ENCODE data around the gene EFNB3.

DNA sequence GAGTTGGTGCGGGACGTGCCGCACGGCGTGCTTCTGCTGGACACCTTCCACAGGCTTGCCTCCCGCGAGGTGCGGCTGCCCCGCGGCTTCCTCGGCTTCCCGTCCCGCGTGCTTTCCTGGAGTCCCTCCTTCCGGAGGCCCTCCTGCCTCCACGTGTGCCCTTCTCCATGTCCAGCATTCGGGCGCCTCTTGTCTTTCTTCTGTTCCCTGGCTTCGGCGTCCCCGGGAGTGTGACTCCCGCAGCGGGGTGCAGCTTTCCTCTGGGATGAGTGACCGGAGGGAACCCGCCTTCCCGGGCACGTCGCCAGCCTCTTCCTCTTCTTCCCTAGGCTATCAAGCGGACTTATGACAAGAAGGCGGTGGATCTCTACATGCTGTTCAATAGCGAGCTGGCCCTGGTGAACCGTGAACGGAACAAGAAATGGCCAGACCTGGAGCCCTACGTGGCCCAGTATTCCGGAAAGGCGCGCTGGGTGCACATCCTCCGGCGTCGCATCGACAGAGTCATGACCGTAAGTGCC, 35.5 kb downstream of the EFNB3 start:
- no peak for TF ChIP-seq CTCF (IDR thresholded peaks at IDR 0.05; ENCODE audit: insufficient read depth, low read length)
- TF ChIP-seq POLR2AphosphoS5 (IDR thresholded peaks at IDR 0.05; ENCODE audit: low read depth), result no peak
- TF ChIP-seq REST (IDR thresholded peaks at IDR 0.05; ENCODE audit: insufficient replicate concordance, low read depth), result no peak
